ENCODE results near the gene SIDT1.

- TF ChIP-seq, protein P1, sequence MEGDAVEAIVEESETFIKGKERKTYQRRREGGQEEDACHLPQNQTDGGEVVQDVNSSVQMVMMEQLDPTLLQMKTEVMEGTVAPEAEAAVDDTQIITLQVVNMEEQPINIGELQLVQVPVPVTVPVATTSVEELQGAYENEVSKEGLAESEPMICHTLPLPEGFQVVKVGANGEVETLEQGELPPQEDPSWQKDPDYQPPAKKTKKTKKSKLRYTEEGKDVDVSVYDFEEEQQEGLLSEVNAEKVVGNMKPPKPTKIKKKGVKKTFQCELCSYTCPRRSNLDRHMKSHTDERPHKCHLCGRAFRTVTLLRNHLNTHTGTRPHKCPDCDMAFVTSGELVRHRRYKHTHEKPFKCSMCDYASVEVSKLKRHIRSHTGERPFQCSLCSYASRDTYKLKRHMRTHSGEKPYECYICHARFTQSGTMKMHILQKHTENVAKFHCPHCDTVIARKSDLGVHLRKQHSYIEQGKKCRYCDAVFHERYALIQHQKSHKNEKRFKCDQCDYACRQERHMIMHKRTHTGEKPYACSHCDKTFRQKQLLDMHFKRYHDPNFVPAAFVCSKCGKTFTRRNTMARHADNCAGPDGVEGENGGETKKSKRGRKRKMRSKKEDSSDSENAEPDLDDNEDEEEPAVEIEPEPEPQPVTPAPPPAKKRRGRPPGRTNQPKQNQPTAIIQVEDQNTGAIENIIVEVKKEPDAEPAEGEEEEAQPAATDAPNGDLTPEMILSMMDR (IDR thresholded peaks at IDR 0.05; ENCODE audit: insufficient read depth, low read length, poor library complexity, severe bottlenecking): no peak
- TF ChIP-seq EZH2phosphoT487 (conservative IDR thresholded peaks at IDR 0.05; ENCODE audit: low read length): no peak
These were observed 128.1 kb downstream of the SIDT1 start for GRCh38 chr3:113660458-113660857.

Measured in SU-DHL-6 (cell line).